ENCODE results near the gene DLGAP4. TPM values are rescaled to one million over a fixed set of nuclear protein-coding genes. Genes with fewer than 3 reads are reported as not detected.
A peak's percentile ranks its signal among the peaks of the same experiment; 100 is the strongest.

The DLGAP4 gene
- total and polyA plus RNA-seq, 9 of the 15 experiments (the other 6 are each of a cell fraction or from before 2014, with no cell fraction given), result 0.31 to 34.1 (median 4.5) TPM

GRCh38 chr20:36548704-36549627 is 242.8 kb downstream of the DLGAP4 start:
- Histone ChIP-seq H3K9me1 (ENCODE audit: control insufficient read depth, insufficient read depth, low read length) (no peaks in the 10 kb centered on the region), H3K79me2 (ENCODE audit: control insufficient read depth, insufficient read depth, low read length) (no peaks in the 10 kb centered on the region), H3K9ac (ENCODE audit: insufficient read depth in 1 of 2, low read depth in 2 of 2, low read length in 2 of 2) (peak overlapping the region in 1 of 2 experiments; percentile 33; a peak in 1 of 4 replicates), H2AFZ (ENCODE audit: low read depth, low read length) (no peak overlapping the region), H3K36me3 (ENCODE audit: control insufficient read depth, insufficient read depth, low read length) (no peaks in the 10 kb centered on the region), H3K4me2 (ENCODE audit: insufficient read depth, low read length) (no peak overlapping the region), H3K27ac (ENCODE audit: extremely low read depth, low read depth, low read length) (no peak overlapping the region), H3K27me3 (ENCODE audit: control insufficient read depth in 2 of 2, insufficient read depth in 2 of 2, low read length in 2 of 2) (no peaks in the 10 kb centered on the region), H4K20me1 (replicated peaks; ENCODE audit: control insufficient read depth, insufficient read depth, low read length) (no peaks in the 10 kb centered on the region), H3K4me1 (replicated peaks in 1 of 2; ENCODE audit: control insufficient read depth in 2 of 2, insufficient read depth in 2 of 2, low read length in 2 of 2) (peaks cover 0 to 31% of the 10 kb centered on the region in 2 experiments; a peak in 3 of 5 replicates), H3K4me3 (no peak overlapping the region), H3K9me3 (replicated peaks; ENCODE audit: control insufficient read depth, insufficient read depth, low read depth, low read length) (no peaks in the 10 kb centered on the region)
- POLR2A ChIA-PET, result no interaction called here
- ATAC-seq (no peak), DNase-seq (ENCODE audit: extremely low read depth in 1 of 4, low spot score in 3 of 4) (no peak), FAIRE-seq (no peak)
- intact Hi-C loops (cut with micrococcal nuclease), result loop anchor here (10.0 kb wide), 1 partner anchor 114 kb away; no protein-coding TSS in a partner anchor
- in situ Hi-C loops (cut with MboI), result loop anchor here (10.0 kb wide), 1 partner anchor 1474 kb away; no protein-coding TSS in a partner anchor
- CTCF ChIA-PET (ENCODE audit: low intra/inter-chr PET ratio), result no interaction called here
- no TSS peak for BruUV-seq (replicated peaks)
- 36% methylated on average over 17 of the region's 23 CpGs for WGBS (ENCODE audit: insufficient coverage, low coverage, missing lambda C conversion rate)
- no peak for TF ChIP-seq KLF16 (IDR thresholded peaks at IDR 0.05)
- no peak for TF ChIP-seq ZMIZ1 (IDR thresholded peaks at IDR 0.05; ENCODE audit: low read depth in 2 of 2, low read length in 2 of 2)
- no peak for TF ChIP-seq KAT8 (IDR thresholded peaks at IDR 0.05; ENCODE audit: low read depth)
- no peak for TF ChIP-seq ZBTB5 (IDR thresholded peaks at IDR 0.05)
- TF ChIP-seq ETV6 (IDR thresholded peaks at IDR 0.05; ENCODE audit: borderline replicate concordance in 1 of 2, low read depth in 2 of 2, low read length in 1 of 2), result no peak
- TF ChIP-seq ETV6 (CRISPR knock-in tag; IDR thresholded peaks at IDR 0.05; ENCODE audit: borderline replicate concordance), result 0 out of 2 replicates have a peak, but pooled peaks have one; percentile 25
- no peak for TF ChIP-seq E2F6 (IDR thresholded peaks at IDR 0.05; ENCODE audit: borderline replicate concordance in 1 of 2, extremely low read depth in 1 of 2, insufficient read depth in 1 of 2, insufficient read length in 1 of 2, low read depth in 1 of 2, low read length in 1 of 2, poor library complexity in 1 of 2, severe bottlenecking in 1 of 2)
- no peak for TF ChIP-seq PPARD (CRISPR knock-in tag; IDR thresholded peaks at IDR 0.05)
- no peak for TF ChIP-seq NELFE (IDR thresholded peaks at IDR 0.05; ENCODE audit: insufficient read depth, insufficient read length)
- TF ChIP-seq SPI1 (IDR thresholded peaks at IDR 0.05; ENCODE audit: borderline replicate concordance, low read depth, low read length), result peak; percentile 87
- TF ChIP-seq ZNF511 (CRISPR knock-in tag; IDR thresholded peaks at IDR 0.05), result no peak
- TF ChIP-seq MTA1 (IDR thresholded peaks at IDR 0.05; ENCODE audit: borderline replicate concordance), result no peak
- TF ChIP-seq STAG1 (CRISPR knock-in tag; IDR thresholded peaks at IDR 0.05; ENCODE audit: borderline replicate concordance), result no peak

Data from K562 (cell line).